Stimulated activated CD8-positive, alpha-beta memory T cell treated with anti-CD3 and anti-CD28 coated beads, Interleukin-4, amount 100 ng/mL, for 1 hour (primary cell): ENCODE data around the gene CCDC102B.
"Not testable (repeated sequence)": the region's sequence is repeated elsewhere in the genome, so short reads cannot be mapped to it uniquely, and the experiment has no call there.

Experiments used
- DNase-seq, 2 donors: peaks; one replicate each; pipeline ENCODE4 v3.0.0-alpha.2; 2020; ENCODE audit warnings: low read depth in 2 of 2, low spot score in 1 of 2

Gene CCDC102B

GRCh38 chr18:68826121-68826520 lies 28.2 kb downstream of the CCDC102B start:
- no peak for DNase-seq

GRCh38 chr18:68830256-68831045 lies 32.6 kb downstream of the CCDC102B start:
- no peak for DNase-seq

DNA sequence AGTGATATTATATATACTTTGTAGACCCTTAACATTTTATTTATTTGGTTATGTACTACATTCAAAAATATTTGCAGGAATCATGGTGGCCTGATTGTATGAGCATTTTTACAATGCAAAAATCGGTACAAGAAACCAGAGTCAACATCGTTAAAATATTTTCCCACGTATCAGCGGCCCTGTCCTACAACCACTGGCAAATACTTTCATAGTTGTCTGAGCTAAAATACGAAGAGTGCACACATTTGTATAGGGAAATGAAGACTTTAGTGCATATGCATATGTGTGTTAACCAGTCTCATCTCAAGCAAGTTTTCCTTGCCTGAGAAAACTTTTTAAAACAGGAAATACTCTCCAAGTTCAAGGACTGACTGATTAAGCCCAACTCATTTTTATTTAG lies 35.9 kb downstream of the CCDC102B start:
- no peak for DNase-seq

DNA sequence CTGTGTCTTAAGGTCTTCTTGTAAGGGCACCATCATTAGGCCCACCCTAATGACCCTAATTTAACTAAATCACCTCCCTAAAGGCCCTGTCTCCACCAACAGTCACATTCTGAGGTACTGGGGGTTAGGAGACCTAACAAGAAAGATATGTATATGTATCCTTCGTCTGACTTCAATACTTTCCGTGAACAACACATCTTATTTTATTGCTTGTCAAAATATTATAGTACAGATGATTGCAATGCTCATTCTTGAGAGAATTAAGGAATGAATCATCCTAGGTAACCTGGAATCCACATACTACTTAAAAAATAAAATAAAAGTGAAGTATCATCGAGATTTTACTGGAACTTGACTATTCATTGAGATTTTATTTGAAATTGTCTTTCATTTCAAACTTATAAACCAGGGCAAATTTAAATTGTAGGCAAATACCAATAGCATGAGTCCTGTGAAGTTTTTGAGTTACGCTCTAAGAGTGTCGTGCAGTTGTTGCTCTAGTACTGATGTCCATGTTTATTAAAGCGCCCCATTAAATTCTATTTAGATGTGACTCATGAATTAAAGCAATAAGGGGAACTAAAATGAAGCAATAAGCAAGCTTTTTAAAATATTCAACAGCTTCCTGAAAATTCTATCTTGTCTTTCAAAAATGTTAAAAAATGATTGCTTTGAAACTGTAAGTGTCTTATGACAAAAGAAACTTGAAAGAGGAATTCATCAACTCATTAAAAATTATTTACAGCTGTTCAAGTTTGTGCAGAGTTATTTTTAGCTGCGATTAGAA lies 40.0 kb downstream of the CCDC102B start:
- no peak for DNase-seq

DNA sequence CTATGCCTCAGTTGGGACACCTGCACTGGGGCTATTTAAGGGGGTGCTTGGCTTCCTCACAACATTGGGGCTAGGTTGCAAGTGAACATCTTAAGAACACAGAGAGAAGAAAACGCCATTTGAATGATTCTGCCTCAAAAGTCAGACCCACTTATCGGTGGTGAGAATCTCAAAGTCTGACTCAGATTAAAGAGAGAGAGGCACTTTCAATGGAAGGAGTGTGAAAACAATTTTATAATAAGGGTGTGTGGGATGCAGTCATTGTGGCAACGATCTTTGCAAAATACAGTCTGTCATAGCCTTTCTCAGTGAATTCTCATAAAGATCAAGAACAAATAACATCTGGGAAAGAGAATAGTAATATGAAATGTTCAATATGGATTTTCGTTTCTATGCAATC lies 41.8 kb downstream of the CCDC102B start:
- no peak for DNase-seq

- DNase-seq: no peak
Observed at GRCh38 chr18:68840554-68841263, 42.8 kb downstream of the CCDC102B start.

DNA sequence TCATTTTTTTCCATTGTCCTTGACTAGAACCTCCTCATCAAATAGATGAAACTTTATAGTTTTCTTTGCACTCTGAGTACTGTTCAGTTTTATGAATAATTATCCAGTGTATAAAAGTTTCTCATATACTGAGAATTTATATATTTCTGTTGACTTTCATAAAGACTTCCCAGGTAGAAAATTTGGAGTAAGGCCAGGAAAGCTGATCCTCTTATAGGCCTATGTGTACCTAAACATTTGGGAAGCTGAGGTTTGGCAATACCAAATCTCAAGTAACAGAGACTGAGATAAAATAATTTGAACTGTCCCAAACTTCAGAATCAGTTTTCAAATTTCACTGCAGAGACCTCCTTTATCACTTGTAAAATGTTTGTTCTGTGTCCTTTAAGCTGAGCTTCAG lies 43.4 kb downstream of the CCDC102B start:
- no peak for DNase-seq

GRCh38 chr18:68842951-68843350 lies 45.1 kb downstream of the CCDC102B start:
- DNase-seq: no peak

DNA sequence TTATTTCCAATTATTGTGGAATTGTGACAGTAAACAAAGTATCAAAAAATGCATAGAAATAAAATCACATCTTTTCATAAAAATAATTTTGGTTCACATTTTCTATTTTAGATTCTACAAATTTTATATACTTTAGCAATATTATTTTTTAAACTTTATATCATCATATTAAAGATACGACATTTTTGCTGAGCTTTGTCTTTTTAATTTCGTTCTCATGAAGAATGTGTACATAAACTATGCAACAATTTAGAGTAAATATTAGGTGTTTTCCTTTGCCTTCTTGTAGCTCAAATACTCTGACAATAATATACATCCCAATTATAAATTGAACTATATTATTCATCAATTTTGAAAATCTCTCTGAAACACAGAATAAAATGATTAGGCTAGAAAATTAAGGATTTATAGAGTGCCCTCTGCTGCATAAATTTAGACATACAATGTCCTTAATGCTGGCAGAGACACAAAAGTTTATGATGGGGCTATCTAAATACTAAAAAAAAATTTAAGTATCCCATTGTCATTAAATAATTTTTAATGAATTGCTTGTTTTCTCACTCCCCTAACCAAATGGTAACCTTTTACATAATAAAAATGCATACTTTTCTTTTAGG lies 45.7 kb downstream of the CCDC102B start:
- DNase-seq: no peak

GRCh38 chr18:68847219-68847837 lies 49.4 kb downstream of the CCDC102B start:
- DNase-seq: no peak

DNA sequence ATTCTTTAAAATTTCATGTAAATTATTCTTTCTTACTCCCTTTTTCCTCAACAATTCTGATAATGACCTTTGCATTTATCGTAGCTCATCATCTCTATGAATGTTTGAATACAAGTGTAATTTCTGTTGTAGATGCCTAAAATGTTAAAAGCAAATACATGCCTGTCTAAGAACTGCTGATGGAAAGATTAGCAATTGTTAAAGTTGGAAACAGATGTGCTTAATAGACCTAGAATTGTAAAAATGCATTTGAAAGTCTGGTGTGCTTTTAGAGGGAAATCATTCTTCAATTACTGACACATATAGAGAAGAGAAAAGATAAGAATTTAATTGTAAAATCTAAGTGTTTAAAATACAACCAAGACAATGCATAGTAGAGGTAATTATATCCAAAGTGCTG lies 50.4 kb downstream of the CCDC102B start:
- no peak for DNase-seq

- DNase-seq: no peak
Observed at GRCh38 chr18:68854786-68855391, 57.0 kb downstream of the CCDC102B start.

GRCh38 chr18:68855491-68855890 lies 57.6 kb downstream of the CCDC102B start:
- DNase-seq: no peak

DNA sequence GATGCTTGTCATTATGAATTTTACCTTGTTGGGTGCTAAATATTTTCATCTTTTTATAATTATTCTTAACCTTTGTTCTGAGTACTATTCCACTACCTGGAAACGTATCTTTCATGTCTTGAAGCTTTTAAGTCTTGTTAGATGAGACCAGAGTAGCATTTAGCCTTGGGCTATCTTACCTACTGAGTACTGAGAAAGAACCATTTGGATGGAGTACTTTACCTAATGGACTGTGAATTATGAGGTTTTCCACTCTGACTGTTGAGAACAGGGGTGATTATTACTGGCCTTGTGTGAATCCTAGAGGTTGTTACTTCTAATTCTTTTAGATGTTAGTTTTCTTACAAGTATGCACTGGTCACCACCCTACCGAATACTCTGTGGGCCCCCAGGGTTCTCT lies 63.5 kb downstream of the CCDC102B start:
- DNase-seq: no peak

- no peak for DNase-seq
Observed at GRCh38 chr18:68865021-68865420, 67.1 kb downstream of the CCDC102B start.

DNA sequence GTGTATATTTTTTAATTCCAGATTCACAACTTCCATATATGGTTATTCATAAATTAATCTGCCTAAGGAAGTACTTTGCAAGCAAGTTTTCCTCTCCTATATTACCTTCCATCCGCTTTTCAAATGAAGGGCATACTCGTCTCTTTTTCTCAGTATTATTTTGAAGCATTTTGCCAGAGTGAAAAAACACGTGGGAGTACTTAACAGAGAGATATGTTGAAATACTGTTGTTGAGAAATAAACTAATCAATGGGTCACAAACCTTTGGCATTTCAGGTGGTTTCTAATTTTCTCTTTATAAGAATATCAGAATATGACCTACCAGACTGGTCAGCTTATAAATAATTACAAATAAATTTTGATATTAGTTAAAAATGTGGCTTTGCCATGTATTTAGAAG lies 67.6 kb downstream of the CCDC102B start:
- no peak for DNase-seq

DNA sequence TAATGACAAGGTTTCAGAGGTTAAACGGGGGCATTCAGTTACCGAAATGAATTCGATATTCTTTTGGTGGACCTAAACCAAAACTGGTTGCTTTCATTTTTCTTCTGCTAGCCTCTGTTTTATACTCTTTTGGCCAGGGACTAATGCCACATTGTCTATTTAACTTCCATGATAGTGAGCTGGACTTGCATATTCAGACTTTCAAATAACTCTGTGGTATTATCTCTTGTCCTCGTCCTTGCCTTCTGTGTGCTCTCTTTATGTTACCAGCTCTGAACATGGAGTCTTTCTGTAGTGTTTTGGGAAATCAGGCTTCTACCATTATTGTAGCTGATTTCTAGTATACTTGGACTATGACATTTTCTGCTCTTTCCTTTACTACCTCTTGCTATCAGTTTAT lies 75.1 kb downstream of the CCDC102B start:
- DNase-seq: no peak

DNA sequence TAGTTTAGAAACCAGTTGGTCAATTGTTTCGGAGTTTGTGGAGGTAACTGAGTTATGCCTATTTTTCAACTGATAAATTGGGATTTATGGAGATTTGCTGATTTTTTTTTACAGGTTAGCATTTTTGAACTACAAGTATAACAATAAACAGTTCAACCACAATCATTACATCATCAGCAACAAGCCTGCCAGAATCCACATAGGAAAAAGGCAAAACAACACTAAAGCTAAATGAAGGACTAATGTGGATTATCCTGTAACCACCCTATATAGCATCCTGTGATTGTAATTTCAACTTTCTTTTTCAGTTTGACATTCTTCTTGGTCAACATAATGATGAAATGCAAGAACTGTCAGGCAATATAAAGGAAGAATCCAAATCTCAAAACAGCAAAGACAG lies 76.5 kb downstream of the CCDC102B start:
- no peak for DNase-seq

DNA sequence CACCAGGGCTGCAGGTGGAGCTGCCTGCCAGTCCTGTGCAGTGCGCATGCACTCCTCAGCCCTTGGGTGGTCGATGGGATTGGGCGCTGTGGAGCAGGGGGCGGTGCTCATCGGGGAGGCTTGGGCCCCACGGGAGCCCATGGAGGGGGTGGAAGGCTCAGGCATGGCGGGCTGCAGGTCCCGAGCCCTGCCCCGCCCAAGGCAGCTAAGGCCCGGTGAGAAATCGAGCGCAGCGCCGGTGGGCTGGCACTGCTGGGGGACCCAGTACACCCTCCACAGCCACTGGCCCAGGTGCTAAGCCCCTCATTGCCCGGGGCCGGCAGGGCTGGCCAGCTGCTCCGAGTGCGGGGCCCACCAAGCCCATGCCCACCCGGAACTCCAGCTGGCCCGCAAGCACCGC lies 82.1 kb downstream of the CCDC102B start:
- DNase-seq: not testable (repeated sequence)

- no peak for DNase-seq
Observed at GRCh38 chr18:68887410-68887809, 89.5 kb downstream of the CCDC102B start.

DNA sequence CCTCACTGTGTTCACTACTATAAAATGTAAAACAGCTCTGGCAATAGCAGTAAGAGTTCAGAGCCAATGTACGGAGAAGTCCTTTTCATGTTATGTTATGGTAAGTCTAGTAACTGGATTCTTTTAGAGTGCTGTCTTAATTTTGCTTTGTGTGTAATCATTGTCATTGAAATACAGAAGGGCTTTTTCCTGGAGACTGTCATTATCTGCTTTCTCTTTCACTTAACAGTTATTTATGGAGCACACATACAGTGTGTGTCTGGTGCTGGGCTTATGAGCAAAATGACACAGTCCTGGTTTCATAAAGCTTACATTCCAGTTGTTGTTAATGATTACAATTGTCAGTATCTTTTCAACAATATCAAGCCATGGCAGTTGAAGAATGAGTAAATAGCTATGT lies 95.5 kb downstream of the CCDC102B start:
- DNase-seq: no peak
